ENCODE measurements around the gene ATP6V1G2. TPM values are rescaled to one million over a fixed set of nuclear protein-coding genes. Genes with fewer than 3 reads are reported as not detected.

ATP6V1G2 gene
- total and polyA plus RNA-seq, 2 experiments from 2014 or later = 2.4 to 2.7 TPM

DNA sequence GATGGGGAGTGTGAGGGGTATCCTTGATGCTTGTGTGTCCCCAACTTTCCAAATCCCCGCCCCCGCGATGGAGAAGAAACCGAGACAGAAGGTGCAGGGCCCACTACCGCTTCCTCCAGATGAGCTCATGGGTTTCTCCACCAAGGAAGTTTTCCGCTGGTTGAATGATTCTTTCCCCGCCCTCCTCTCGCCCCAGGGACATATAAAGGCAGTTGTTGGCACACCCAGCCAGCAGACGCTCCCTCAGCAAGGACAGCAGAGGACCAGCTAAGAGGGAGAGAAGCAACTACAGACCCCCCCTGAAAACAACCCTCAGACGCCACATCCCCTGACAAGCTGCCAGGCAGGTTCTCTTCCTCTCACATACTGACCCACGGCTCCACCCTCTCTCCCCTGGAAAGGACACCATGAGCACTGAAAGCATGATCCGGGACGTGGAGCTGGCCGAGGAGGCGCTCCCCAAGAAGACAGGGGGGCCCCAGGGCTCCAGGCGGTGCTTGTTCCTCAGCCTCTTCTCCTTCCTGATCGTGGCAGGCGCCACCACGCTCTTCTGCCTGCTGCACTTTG, 29.0 kb upstream of the ATP6V1G2 start, which contains the start of gene TNF:
TNF (plus strand) TSS at position 231 of the 567 bp plus-strand sequence; CDS start at position 408, 177 bp downstream.
- Histone ChIP-seq H3K79me2 (replicated peaks; ENCODE audit: insufficient read depth) (no peaks in the 10 kb centered on the region), H3K27me3 (ENCODE audit: insufficient read depth) (peaks cover 6% of the 10 kb centered on the region), H3K27ac (ENCODE audit: low read depth) (no peak within 1 kb of the TSS), H3K4me3 (no peak within 1 kb of the TSS), H2AFZ (no peak within 1 kb of the TSS), H3K4me1 (ENCODE audit: insufficient read depth) (no peaks in the 10 kb centered on the region), H4K20me1 (replicated peaks; ENCODE audit: insufficient read depth) (no peaks in the 10 kb centered on the region), H3K4me2 (no peak within 1 kb of the TSS), H3K36me3 (ENCODE audit: insufficient read depth) (no peaks in the 10 kb centered on the region), H3F3A (replicated peaks; ENCODE audit: low read depth) (no peaks in the 10 kb centered on the region), H3K9me2 (ENCODE audit: insufficient read depth) (no peaks in the 10 kb centered on the region)
- H3K27me3 Mint-ChIP-seq (ENCODE audit: insufficient read depth, low read depth, poor library complexity) = peaks cover 29% of the 10 kb centered on the region
- ATAC-seq = no peak
- H3K27ac Mint-ChIP-seq = no peak within 1 kb of the TSS
- DNase-seq (ENCODE audit: low spot score) = no peak
- H3K36me3 Mint-ChIP-seq (ENCODE audit: low read depth) = no peaks in the 10 kb centered on the region; the same call in 2 of the 3 replicates
- no peak for TF ChIP-seq JUNB (IDR thresholded peaks at IDR 0.05; ENCODE audit: unreplicated experiment)
- TF ChIP-seq EZH2phosphoT487 (IDR thresholded peaks at IDR 0.05; ENCODE audit: unreplicated experiment) = no peak
- TF ChIP-seq EZH2 (IDR thresholded peaks at IDR 0.05; ENCODE audit: low read depth, unreplicated experiment) = no peak
- H3K4me1 Mint-ChIP-seq = peaks cover 14% of the 10 kb centered on the region
- no peaks in the 10 kb centered on the region; the same call in 2 of the 3 replicates for H3K9me3 Mint-ChIP-seq
- no peak within 1 kb of the TSS for H3K4me3 Mint-ChIP-seq

DNA sequence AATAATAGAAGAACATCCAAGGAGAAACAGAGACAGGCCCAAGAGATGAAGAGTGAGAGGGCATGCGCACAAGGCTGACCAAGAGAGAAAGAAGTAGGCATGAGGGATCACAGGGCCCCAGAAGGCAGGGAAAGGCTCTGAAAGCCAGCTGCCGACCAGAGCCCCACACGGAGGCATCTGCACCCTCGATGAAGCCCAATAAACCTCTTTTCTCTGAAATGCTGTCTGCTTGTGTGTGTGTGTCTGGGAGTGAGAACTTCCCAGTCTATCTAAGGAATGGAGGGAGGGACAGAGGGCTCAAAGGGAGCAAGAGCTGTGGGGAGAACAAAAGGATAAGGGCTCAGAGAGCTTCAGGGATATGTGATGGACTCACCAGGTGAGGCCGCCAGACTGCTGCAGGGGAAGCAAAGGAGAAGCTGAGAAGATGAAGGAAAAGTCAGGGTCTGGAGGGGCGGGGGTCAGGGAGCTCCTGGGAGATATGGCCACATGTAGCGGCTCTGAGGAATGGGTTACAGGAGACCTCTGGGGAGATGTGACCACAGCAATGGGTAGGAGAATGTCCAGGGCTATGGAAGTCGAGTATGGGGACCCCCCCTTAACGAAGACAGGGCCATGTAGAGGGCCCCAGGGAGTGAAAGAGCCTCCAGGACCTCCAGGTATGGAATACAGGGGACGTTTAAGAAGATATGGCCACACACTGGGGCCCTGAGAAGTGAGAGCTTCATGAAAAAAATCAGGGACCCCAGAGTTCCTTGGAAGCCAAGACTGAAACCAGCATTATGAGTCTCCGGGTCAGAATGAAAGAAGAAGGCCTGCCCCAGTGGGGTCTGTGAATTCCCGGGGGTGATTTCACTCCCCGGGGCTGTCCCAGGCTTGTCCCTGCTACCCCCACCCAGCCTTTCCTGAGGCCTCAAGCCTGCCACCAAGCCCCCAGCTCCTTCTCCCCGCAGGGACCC, 28.0 kb upstream of the ATP6V1G2 start:
- Histone ChIP-seq H3K27me3 (ENCODE audit: insufficient read depth) (no peaks in the 10 kb centered on the region), H2AFZ (0 out of 2 replicates have a peak overlapping the region, but pooled peaks have one; percentile 47), H3K4me2 (no peak overlapping the region), H3K36me3 (ENCODE audit: insufficient read depth) (no peaks in the 10 kb centered on the region), H3F3A (replicated peaks; ENCODE audit: low read depth) (no peaks in the 10 kb centered on the region), H4K20me1 (replicated peaks; ENCODE audit: insufficient read depth) (no peaks in the 10 kb centered on the region), H3K79me2 (replicated peaks; ENCODE audit: insufficient read depth) (no peaks in the 10 kb centered on the region), H3K27ac (ENCODE audit: low read depth) (no peak overlapping the region), H3K4me1 (ENCODE audit: insufficient read depth) (no peaks in the 10 kb centered on the region), H3K9me2 (ENCODE audit: insufficient read depth) (no peaks in the 10 kb centered on the region), H3K4me3 (no peak overlapping the region)
- no peak for TF ChIP-seq POLR2AphosphoS5 (IDR thresholded peaks at IDR 0.05; ENCODE audit: low read depth)
- TF ChIP-seq CTCF (conservative IDR thresholded peaks at IDR 0.05; ENCODE audit: low read depth in 2 of 2) = peak; percentile 23 to 49; a peak in 3 of 4 replicates
- peak; percentile 61 for ATAC-seq
- H3K4me1 Mint-ChIP-seq = peaks cover 11% of the 10 kb centered on the region
- H3K9me3 Mint-ChIP-seq = no peaks in the 10 kb centered on the region; the same call in 2 of the 3 replicates
- no peaks in the 10 kb centered on the region; the same call in 2 of the 3 replicates for H3K36me3 Mint-ChIP-seq (ENCODE audit: low read depth)
- no peak for DNase-seq (ENCODE audit: low spot score)
- no peak overlapping the region for H3K4me3 Mint-ChIP-seq
- H3K27ac Mint-ChIP-seq = no peak overlapping the region
- peaks cover 22% of the 10 kb centered on the region for H3K27me3 Mint-ChIP-seq (ENCODE audit: insufficient read depth, low read depth, poor library complexity)

Measured in GM23338 (cell line).